Fibroblast of villous mesenchyme (primary cell): Measurements from ENCODE around the gene COL4A1. TPM values are rescaled to one million over a fixed set of nuclear protein-coding genes. Genes with fewer than 3 reads are reported as not detected.

Experiments used
- DNase-seq: peaks from one replicate; pipeline ENCODE4 v3.0.0-alpha.2; 2010; ENCODE audit warnings: low read depth
- H3K4me3 ChIP-seq: 2 replicates; pipeline ENCODE4 v1.5.1; 2011; ENCODE audit warnings: low read depth, mild to moderate bottlenecking, low read length
- CTCF ChIP-seq: IDR thresholded peaks from 2 replicates; pipeline ENCODE4 v1.5.1; 2012; ENCODE audit warnings: low read depth, mild to moderate bottlenecking, low read length; ENCODE audit not compliant: insufficient read depth
- total RNA-seq: library from RNA; depleted of rRNA; stranded (reverse); fragments of >200 nt; gene quantifications from 2 replicates; pipeline ENCODE4 v1.2.3, GENCODE V29; 2012

The COL4A1 gene
- total RNA-seq, 1 donor, result 1,391 TPM

- peak overlapping the region; percentile 67 for H3K4me3 ChIP-seq
- no peak for DNase-seq
- TF ChIP-seq CTCF, result peak; percentile 29
Observed at GRCh38 chr13:110137680-110138009, 169.3 kb downstream of the COL4A1 start.

- TF ChIP-seq CTCF, result no peak
- no peak overlapping the region for H3K4me3 ChIP-seq
- no peak for DNase-seq
Observed at GRCh38 chr13:110136660-110137585, 170.0 kb downstream of the COL4A1 start.

- no peak for DNase-seq
- H3K4me3 ChIP-seq, result no peak overlapping the region
- no peak for TF ChIP-seq CTCF
Observed at GRCh38 chr13:110135977-110136597, 170.9 kb downstream of the COL4A1 start.

GRCh38 chr13:110134801-110135200 is 172.2 kb downstream of the COL4A1 start:
- no peak for TF ChIP-seq CTCF
- no peak overlapping the region for H3K4me3 ChIP-seq
- no peak for DNase-seq

- no peak for TF ChIP-seq CTCF
- no peak overlapping the region for H3K4me3 ChIP-seq
- no peak for DNase-seq
Observed at GRCh38 chr13:110133425-110134235, 173.3 kb downstream of the COL4A1 start.

- no peak overlapping the region for H3K4me3 ChIP-seq
- DNase-seq, result no peak
- TF ChIP-seq CTCF, result no peak
Observed at GRCh38 chr13:110132225-110132982, 174.6 kb downstream of the COL4A1 start.
